Cardiac fibroblast (primary cell): ENCODE data around the gene UNC80.

Source experiments
- DNase-seq, 2 donors: peaks; one replicate each; pipeline versions ENCODE4 v3.0.0 to v3.0.0-alpha.2; 2010; ENCODE audit warnings: low read depth in 2 of 2
- H3K4me3 ChIP-seq, 2 donors: replicated peaks in 1 of 2; 1 replicate in 1 of 2; 2 replicates in 1 of 2; pipeline ENCODE4 v1.5.1; 2011; ENCODE audit warnings: low read depth in 2 of 2, low read length in 2 of 2, mild to moderate bottlenecking in 2 of 2, moderate library complexity in 1 of 2
- TF ChIP-seq, protein P1 (sequence below): IDR thresholded peaks from one replicate; pipeline ENCODE4 v1.5.1; 2011; ENCODE audit warnings: low read depth, mild to moderate bottlenecking, low read length, inconsistent platforms

The UNC80 gene

DNA sequence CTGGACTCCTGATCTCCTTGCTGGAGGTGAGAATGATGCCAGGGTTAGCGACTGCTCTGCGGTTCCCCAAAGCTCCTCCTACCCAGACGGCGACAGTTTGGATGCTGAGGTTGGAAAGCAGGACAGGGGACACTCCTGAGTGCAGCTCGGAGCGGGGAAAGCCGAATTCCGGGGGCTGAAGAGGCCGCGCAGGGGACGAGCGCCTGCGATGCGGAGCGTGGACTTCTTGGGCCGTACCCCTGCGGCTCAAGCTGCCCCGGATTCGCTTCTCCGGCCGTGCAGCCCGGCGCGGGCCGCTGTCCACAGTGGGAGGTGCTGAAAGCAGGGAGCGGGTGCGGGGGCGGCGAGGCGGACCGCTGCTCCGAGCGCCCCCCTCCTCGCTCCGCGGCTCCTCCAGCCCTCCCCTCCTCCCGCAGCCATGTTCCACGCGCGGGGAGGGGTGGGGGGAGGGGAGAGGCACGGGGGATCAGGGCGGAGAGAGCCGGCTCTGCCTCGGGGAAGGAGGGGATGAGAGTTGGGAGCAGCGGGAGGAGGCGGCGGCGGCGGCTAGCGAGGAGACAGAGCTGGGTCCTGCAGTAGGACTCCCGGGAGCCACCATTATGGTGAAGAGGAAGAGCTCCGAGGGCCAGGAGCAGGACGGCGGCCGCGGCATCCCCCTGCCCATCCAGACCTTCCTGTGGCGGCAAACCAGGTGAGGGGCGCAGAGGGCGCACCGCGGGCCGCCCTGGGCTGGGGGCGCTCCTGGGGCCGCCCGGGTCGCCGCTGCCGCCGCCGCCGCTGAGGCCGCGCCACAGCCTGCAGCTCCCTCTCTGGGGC is at the start of gene UNC80:
Gene UNC80, plus strand, starts transcription at position 359 of the 816 bp plus-strand sequence. Its CDS starts 241 bp downstream, at position 600.
- peak; percentile 55 to 72 for DNase-seq
- peak within 1 kb of the TSS; percentile 33 to 45 for H3K4me3 ChIP-seq
- TF ChIP-seq, protein P1, sequence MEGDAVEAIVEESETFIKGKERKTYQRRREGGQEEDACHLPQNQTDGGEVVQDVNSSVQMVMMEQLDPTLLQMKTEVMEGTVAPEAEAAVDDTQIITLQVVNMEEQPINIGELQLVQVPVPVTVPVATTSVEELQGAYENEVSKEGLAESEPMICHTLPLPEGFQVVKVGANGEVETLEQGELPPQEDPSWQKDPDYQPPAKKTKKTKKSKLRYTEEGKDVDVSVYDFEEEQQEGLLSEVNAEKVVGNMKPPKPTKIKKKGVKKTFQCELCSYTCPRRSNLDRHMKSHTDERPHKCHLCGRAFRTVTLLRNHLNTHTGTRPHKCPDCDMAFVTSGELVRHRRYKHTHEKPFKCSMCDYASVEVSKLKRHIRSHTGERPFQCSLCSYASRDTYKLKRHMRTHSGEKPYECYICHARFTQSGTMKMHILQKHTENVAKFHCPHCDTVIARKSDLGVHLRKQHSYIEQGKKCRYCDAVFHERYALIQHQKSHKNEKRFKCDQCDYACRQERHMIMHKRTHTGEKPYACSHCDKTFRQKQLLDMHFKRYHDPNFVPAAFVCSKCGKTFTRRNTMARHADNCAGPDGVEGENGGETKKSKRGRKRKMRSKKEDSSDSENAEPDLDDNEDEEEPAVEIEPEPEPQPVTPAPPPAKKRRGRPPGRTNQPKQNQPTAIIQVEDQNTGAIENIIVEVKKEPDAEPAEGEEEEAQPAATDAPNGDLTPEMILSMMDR: no peak

DNA sequence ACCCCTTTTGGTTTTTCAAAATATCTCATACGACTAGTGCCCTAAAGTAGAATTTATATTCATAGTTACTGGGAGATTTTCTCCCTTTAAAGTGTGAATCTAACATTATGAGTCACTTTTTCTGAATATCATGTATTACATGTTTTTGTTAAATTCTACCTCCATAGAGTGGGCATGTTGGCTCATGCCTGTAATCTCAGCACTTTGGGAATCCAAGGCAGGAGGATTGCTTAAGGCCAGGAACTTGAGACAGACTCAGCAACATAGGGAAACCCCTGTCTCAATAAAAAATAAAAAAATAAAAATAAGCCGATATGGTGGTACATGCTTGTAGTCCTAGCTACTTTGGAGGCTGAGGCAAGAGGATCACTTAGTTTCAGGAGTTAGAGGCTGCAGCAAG is 45.3 kb upstream of the UNC80 start:
- TF ChIP-seq, protein P1: no peak
- no peak for DNase-seq
- H3K4me3 ChIP-seq: no peak overlapping the region

DNA sequence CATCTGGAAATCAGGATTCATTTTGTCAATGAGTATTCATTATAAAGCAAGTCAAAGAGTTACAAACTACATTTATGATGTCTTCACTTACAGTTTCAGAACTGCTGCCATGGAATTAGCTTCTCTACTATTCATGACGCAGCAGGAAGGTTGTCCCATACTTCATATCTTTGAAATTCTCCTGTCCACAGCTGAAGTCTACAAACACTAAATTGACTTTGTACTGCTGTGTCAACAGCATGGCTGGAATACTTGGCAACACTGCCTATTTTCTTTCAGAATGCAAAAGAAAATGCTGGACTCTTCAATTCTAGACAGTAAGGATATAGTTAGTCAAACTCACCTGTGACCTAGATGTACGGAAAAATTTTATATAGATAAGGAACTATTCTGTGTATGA is 44.6 kb upstream of the UNC80 start:
- TF ChIP-seq, protein P1: no peak
- no peak overlapping the region for H3K4me3 ChIP-seq
- DNase-seq: no peak

GRCh38 chr2:209734805-209735204 is 36.8 kb upstream of the UNC80 start:
- TF ChIP-seq, protein P1: no peak
- DNase-seq: no peak

DNA sequence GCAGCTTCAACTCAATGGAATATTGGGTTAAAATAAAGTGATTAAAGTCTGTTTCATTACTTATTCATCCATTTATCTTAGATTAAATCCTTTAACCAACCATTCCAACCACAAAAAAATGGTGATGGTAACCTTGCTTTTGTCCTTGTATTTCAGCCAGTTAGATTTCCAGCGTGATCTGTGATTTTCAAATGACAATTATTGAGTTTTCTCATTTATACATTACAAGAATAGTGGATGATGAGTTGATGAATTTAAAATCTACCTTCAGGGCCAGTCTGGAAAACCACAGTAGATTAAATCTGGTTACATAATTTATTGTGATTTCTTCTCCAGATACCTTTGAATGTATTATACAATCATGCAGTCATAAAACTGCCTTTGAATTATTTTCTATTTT is 29.7 kb upstream of the UNC80 start:
- TF ChIP-seq, protein P1: no peak
- no peak overlapping the region for H3K4me3 ChIP-seq

More at GRCh38 chr2:209734805-209735204, 36.8 kb upstream of the UNC80 start:
- H3K4me3 ChIP-seq: no peak overlapping the region

DNA sequence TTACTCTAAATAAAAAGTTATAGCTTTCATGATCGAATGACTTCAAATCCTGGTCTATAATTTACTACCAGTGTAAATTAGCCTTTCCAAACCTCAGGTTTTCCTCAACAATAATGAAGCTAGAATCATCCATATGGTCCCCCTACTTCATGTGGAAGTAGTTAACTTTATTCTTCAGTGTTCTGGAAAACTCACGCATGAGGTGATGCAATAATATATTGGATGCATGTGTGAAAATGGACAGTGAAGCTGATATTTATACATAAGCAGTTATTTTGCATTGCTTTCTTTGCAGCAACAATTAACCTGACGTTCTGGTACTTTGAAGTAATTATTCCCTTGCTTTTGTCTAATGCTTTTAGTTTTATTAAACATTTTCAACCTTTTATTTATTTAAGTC is 18.6 kb upstream of the UNC80 start:
- TF ChIP-seq, protein P1: no peak
- DNase-seq: no peak

More for the DNA sequence above, 29.7 kb upstream of the UNC80 start:
- DNase-seq: no peak

More for the DNA sequence above, 18.6 kb upstream of the UNC80 start:
- H3K4me3 ChIP-seq: no peak overlapping the region
